Measurements from ENCODE around the gene USP33. TPM values are rescaled to one million over a fixed set of nuclear protein-coding genes. Genes with fewer than 3 reads are reported as not detected.

USP33 gene
- total RNA-seq, 4 donors from 2014 or later: 63.8 to 146 (median 98.3) TPM

- no peak for TF ChIP-seq CTCF (IDR thresholded peaks at IDR 0.05)
- DNase-seq (ENCODE audit: low spot score): no peak
- ATAC-seq (ENCODE audit: low FRiP score): no peak
Measured at GRCh38 chr1:77739235-77739634, 20.4 kb downstream of the USP33 start.

GRCh38 chr1:77732090-77732489, 27.6 kb downstream of the USP33 start:
- DNase-seq (ENCODE audit: low spot score): no peak
- no peak for ATAC-seq (ENCODE audit: low FRiP score)
- TF ChIP-seq CTCF (IDR thresholded peaks at IDR 0.05): no peak

GRCh38 chr1:77725706-77726105, 33.9 kb downstream of the USP33 start:
- ATAC-seq (ENCODE audit: low FRiP score) (no peak), DNase-seq (ENCODE audit: low spot score) (no peak)
- no peak for TF ChIP-seq CTCF (IDR thresholded peaks at IDR 0.05)

GRCh38 chr1:77718181-77718580, 41.5 kb downstream of the USP33 start:
- DNase-seq (ENCODE audit: low spot score): no peak
- no peak for ATAC-seq (ENCODE audit: low FRiP score)
- no peak for TF ChIP-seq CTCF (IDR thresholded peaks at IDR 0.05)

GRCh38 chr1:77716065-77716464, 43.6 kb downstream of the USP33 start:
- no peak for ATAC-seq (ENCODE audit: low FRiP score)
- no peak for DNase-seq (ENCODE audit: low spot score)
- TF ChIP-seq CTCF (IDR thresholded peaks at IDR 0.05): no peak

- DNase-seq (ENCODE audit: low spot score): no peak
- no peak for TF ChIP-seq CTCF (IDR thresholded peaks at IDR 0.05)
Measured at GRCh38 chr1:77709727-77710126, 49.9 kb downstream of the USP33 start.

GRCh38 chr1:77706321-77706720, 53.3 kb downstream of the USP33 start:
- DNase-seq (ENCODE audit: low spot score) (no peak), ATAC-seq (ENCODE audit: low FRiP score) (no peak)
- TF ChIP-seq CTCF (IDR thresholded peaks at IDR 0.05): no peak

More at GRCh38 chr1:77709727-77710126, 49.9 kb downstream of the USP33 start:
- ATAC-seq (ENCODE audit: low FRiP score): no peak

Data from omental fat pad (tissue), 4 donors.